Adipocyte (in vitro differentiated cells): ENCODE results near the gene MRPS15.
"Not testable (repeated sequence)": the region's sequence is repeated elsewhere in the genome, so short reads cannot be mapped to it uniquely, and the experiment has no call there.

Experiments used
- DNase-seq: peaks from one replicate; pipeline ENCODE4 v3.0.0-alpha.2; 2015; ENCODE audit warnings: low read depth
- H3K27me3 ChIP-seq: replicated peaks from 2 replicates; pipeline ENCODE4 v1.7.0; 2013; ENCODE audit warnings: mild to moderate bottlenecking, low read length, moderate library complexity; ENCODE audit not compliant: control insufficient read depth, insufficient read depth
- H3K36me3 ChIP-seq: 2 replicates; pipeline ENCODE4 v1.7.0; 2013; ENCODE audit warnings: low read length, mild to moderate bottlenecking, moderate library complexity; ENCODE audit not compliant: control insufficient read depth, insufficient read depth, severe bottlenecking
- H3K4me1 ChIP-seq: 2 replicates; pipeline ENCODE4 v1.7.0; 2013; ENCODE audit warnings: mild to moderate bottlenecking, low read length, moderate library complexity; ENCODE audit not compliant: control insufficient read depth, insufficient read depth
- H3K4me3 ChIP-seq: 2 replicates; pipeline ENCODE4 v1.7.0; 2013; ENCODE audit warnings: mild to moderate bottlenecking, low read length, moderate library complexity
- H3K9ac ChIP-seq: 2 replicates; pipeline ENCODE4 v1.7.0; 2013; ENCODE audit warnings: mild to moderate bottlenecking, low read length, moderate library complexity
- H3K9me3 ChIP-seq: 2 replicates; pipeline ENCODE4 v1.7.0; 2013; ENCODE audit warnings: mild to moderate bottlenecking, low read length, moderate library complexity; ENCODE audit not compliant: control insufficient read depth

Gene MRPS15

GRCh38 chr1:36481771-36482723 is 17.9 kb upstream of the MRPS15 start:
- peaks cover 62% of the 10 kb centered on the region for H3K27me3 ChIP-seq
- H3K9me3 ChIP-seq: no peaks in the 10 kb centered on the region
- H3K9ac ChIP-seq: no peak overlapping the region
- no peaks in the 10 kb centered on the region for H3K36me3 ChIP-seq
- DNase-seq: no peak
- H3K4me1 ChIP-seq: peaks cover 7% of the 10 kb centered on the region
- H3K4me3 ChIP-seq: no peak overlapping the region

- Histone ChIP-seq H3K36me3 (no peaks in the 10 kb centered on the region), H3K9ac (no peak overlapping the region), H3K4me3 (no peak overlapping the region), H3K4me1 (peaks cover 7% of the 10 kb centered on the region), H3K27me3 (peaks cover 62% of the 10 kb centered on the region), H3K9me3 (no peaks in the 10 kb centered on the region)
- DNase-seq: no peak
Observed at GRCh38 chr1:36481091-36481490, 16.9 kb upstream of the MRPS15 start.

GRCh38 chr1:36480161-36480560 is 16.0 kb upstream of the MRPS15 start:
- no peak overlapping the region for H3K9ac ChIP-seq
- H3K27me3 ChIP-seq: peaks cover 57% of the 10 kb centered on the region
- H3K36me3 ChIP-seq: no peaks in the 10 kb centered on the region
- H3K9me3 ChIP-seq: no peaks in the 10 kb centered on the region
- H3K4me1 ChIP-seq: peaks cover 7% of the 10 kb centered on the region
- DNase-seq: no peak
- no peak overlapping the region for H3K4me3 ChIP-seq

GRCh38 chr1:36479505-36480051 is 15.4 kb upstream of the MRPS15 start:
- Histone ChIP-seq H3K9ac (no peak overlapping the region), H3K36me3 (no peaks in the 10 kb centered on the region), H3K4me1 (peaks cover 7% of the 10 kb centered on the region), H3K27me3 (peaks cover 59% of the 10 kb centered on the region), H3K9me3 (no peaks in the 10 kb centered on the region), H3K4me3 (no peak overlapping the region)
- DNase-seq: peak; percentile 20

GRCh38 chr1:36477615-36478014 is 13.4 kb upstream of the MRPS15 start:
- H3K36me3 ChIP-seq, H3K4me1 ChIP-seq, H3K9ac ChIP-seq, H3K9me3 ChIP-seq, DNase-seq, H3K4me3 ChIP-seq: not testable (repeated sequence)
- H3K27me3 ChIP-seq: peaks cover 62% of the 10 kb centered on the region

GRCh38 chr1:36476945-36477344 is 12.8 kb upstream of the MRPS15 start:
- H3K27me3 ChIP-seq: peaks cover 59% of the 10 kb centered on the region

GRCh38 chr1:36475910-36476604 is 11.9 kb upstream of the MRPS15 start:
- H3K9ac ChIP-seq: no peak overlapping the region
- no peaks in the 10 kb centered on the region for H3K36me3 ChIP-seq
- no peak overlapping the region for H3K4me3 ChIP-seq
- H3K4me1 ChIP-seq: no peaks in the 10 kb centered on the region
- DNase-seq: no peak
- H3K27me3 ChIP-seq: peaks cover 51% of the 10 kb centered on the region
- no peaks in the 10 kb centered on the region for H3K9me3 ChIP-seq

More at GRCh38 chr1:36476945-36477344, 12.8 kb upstream of the MRPS15 start:
- Histone ChIP-seq H3K36me3 (no peaks in the 10 kb centered on the region), H3K4me1 (no peaks in the 10 kb centered on the region), H3K4me3 (no peak overlapping the region), H3K9me3 (no peaks in the 10 kb centered on the region), H3K9ac (no peak overlapping the region)
- no peak for DNase-seq

GRCh38 chr1:36475341-36475740 is 11.2 kb upstream of the MRPS15 start:
- no peak for DNase-seq
- H3K9me3 ChIP-seq: no peaks in the 10 kb centered on the region
- no peaks in the 10 kb centered on the region for H3K36me3 ChIP-seq
- peaks cover 44% of the 10 kb centered on the region for H3K27me3 ChIP-seq
- no peak overlapping the region for H3K4me3 ChIP-seq
- H3K9ac ChIP-seq: no peak overlapping the region
- no peaks in the 10 kb centered on the region for H3K4me1 ChIP-seq

GRCh38 chr1:36472656-36473055 is 8.5 kb upstream of the MRPS15 start:
- Histone ChIP-seq H3K36me3 (no peaks in the 10 kb centered on the region), H3K27me3 (peaks cover 26% of the 10 kb centered on the region), H3K9ac (no peak overlapping the region), H3K4me3 (no peak overlapping the region), H3K9me3 (no peaks in the 10 kb centered on the region), H3K4me1 (no peaks in the 10 kb centered on the region)
- no peak for DNase-seq

GRCh38 chr1:36471830-36472641 is 7.9 kb upstream of the MRPS15 start:
- H3K27me3 ChIP-seq: peaks cover 26% of the 10 kb centered on the region
- H3K9ac ChIP-seq: no peak overlapping the region
- no peaks in the 10 kb centered on the region for H3K9me3 ChIP-seq
- H3K36me3 ChIP-seq: no peaks in the 10 kb centered on the region
- no peaks in the 10 kb centered on the region for H3K4me1 ChIP-seq
- no peak overlapping the region for H3K4me3 ChIP-seq
- DNase-seq: no peak
